HG03159 (cell line): Measurements from ENCODE around the gene OR2AG1.

Source experiments
- ATAC-seq: cut with Tn5 transposase; IDR thresholded peaks from one replicate; pipeline ENCODE4 v1.9.1; 2021; ENCODE audit warnings: mild to moderate bottlenecking, moderate library complexity; ENCODE audit not compliant: unreplicated experiment

Gene OR2AG1, protein sequence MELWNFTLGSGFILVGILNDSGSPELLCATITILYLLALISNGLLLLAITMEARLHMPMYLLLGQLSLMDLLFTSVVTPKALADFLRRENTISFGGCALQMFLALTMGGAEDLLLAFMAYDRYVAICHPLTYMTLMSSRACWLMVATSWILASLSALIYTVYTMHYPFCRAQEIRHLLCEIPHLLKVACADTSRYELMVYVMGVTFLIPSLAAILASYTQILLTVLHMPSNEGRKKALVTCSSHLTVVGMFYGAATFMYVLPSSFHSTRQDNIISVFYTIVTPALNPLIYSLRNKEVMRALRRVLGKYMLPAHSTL

DNA sequence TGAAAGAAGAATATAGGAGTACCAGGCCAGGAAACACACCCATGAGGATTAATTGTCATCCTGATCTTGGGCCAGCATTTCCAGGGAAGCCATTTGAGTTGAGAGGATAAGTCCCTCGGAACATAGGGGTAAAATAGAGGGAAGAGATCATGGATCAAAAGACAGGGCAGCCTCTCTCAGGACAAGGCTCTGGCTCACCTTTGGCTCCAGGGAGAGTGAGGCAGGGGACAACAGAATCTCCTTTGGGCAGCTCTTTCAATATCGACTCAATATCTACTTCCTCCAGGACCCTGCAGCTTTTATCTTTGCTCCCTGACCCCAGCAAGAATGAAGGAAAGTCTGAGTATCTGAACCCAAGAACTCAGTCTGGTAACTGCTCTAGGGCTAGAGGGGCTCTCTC, at the start of gene OR2AG1:
Gene OR2AG1, plus strand, starts transcription at position 301 of the 400 bp plus-strand sequence. CDS start 2,018 bp downstream, outside the sequence.
- no peak for ATAC-seq

DNA sequence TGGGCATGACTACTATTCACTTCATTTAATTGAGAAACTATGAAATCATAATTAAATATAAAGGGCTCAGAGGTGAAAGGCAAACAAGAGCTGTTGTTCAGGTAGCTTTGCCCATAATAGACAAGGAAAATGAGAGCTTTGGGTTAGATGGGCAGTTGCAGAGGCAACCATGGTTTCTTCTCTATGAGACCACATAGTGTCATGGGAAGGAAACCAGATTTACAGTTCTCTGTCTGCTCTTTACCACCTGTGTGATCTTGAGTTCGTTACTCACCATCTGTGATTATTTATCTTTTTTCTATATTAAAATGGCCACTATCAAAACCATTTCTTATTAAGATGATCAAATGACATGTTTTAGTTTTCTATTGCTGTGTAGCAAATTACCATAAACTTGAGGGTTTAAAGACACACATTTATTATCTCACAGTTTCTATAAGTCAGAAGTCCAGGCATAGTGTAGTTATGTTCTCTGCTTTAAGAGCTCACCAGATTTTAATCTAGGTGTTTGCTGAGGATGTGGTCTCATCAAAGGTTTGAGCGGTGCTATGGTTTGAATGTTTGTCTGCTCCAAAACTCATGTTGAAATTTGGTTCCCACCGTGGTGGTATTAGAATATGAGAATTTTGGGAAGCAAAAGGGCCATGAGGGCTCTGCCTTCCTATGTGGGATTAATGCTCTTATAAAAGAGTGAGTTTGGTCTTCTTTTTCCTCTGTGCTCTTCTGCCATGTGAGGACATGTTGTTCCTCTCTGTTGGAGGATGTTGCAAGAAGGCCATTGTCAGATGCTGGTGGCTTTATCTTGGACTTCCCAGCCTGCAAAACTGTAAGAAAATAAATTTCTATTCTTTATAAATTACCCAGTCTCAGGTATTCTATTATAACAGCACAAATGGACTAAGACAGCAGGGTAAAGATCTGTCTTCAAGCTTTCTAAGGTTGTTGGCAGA, 49.2 kb upstream of the OR2AG1 start:
- ATAC-seq: no peak

DNA sequence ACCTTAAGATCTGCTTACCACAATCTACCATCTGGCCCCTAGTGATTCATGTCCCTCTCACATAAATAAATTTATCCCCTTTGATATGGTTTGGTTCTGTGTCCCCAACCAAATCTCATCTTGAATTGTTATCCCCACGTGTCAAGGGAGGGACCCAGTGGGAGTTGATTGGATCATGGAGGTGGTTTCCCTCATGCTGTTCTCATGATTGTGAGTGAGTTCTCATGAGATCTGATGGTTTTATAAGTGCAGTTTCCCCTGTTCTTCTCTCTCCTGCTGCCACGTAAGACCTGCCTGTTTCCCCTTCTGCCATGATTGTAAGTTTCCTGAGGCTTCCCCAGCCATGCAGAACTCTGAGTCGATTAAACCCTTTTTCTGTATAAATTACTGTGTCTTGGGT, 48.2 kb upstream of the OR2AG1 start:
- ATAC-seq: no peak

DNA sequence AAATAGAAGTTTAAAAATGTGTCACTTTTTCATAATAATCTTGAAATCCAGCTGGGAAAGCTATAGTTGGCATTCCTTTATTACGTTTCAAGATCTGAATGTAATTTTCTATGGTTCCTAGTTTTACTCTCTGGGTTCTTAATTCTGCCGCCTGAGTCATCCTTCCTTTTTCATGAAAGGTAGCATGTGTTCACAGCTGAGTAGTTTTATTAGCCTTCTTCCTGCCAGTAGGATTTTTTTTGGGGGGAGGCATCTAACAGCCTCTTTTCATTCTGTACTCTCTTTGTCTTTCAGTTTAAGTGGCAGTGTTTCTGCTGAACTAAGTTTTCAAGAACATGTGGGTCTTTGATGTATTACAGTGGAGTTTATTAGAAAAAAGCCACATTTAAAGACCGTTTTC, 47.5 kb upstream of the OR2AG1 start:
- ATAC-seq: no peak

DNA sequence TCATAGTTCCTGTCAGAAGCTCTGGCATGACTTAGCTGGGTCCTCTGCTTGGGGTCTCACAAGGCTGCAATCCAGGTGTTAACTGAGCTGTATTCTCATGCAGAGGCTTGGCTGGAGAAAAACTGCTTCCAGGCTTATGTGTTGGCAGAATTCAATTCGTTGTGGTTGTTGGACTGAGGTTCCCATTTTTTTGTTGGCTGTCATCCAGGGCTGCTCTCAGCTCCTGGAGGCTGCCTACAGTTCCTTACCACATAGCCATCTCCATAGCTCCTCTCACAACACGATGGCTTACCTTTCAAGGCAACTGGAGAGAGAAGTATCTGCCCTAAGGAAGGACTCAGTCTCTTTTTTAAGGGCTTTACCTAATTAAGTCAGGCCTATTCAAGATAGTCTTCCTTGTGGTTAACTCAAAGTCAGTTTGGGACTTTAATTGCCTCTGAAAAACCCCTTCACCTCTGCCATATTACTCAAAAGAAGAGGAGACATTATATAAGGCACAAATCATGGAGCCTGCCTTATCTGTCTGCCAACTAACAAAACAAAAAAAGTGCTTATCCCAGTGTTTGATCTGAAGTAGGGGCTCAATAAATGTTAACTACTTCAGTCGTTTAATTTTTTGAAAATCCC, 46.2 kb upstream of the OR2AG1 start:
- ATAC-seq: no peak

DNA sequence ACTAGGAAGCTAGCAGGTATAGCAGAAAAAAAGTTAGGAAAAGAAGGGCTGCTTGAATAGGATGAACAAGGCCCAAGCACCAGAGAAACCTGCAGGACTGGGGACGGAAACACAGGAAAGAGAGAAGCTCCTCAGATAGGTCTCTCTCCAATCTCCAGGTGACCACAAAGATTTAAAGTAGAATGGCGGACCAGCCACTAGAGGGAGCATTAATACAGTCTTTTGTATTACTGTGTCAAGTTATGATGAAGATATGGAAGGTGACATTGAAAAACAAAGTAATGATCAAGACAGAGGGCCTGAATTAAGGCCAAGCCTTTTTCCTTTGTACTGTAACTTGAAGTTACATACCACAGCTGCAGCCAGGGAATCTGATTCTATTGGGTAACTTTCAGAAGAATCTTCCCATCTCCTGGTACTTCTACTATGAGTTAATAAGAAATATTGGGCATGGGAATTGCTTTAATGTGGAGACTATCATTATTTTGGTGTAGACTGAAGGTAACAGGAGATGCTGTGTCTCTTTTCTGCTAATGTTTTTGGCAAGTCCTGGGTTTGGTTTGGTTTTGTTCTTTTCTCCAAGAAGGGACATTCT, 44.9 kb upstream of the OR2AG1 start:
- peak; percentile 89 for ATAC-seq

DNA sequence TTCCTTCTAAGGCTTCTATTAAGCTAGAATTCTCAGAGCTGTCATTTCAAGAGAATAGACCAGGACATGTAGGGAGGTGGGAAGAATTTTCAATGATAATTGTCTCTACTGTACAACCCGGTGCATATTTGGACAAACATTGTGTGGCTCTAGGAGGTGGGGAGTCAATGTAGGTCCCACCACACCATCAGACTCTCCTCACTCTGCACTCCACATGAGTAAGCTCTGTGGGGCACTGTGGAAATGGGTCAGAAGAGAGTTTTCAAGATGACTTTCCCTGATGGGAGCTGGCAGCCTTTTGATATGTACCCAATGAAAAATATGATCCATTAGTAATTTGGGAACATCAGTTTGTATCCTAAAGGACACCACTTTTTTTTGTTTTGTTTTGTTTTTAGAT, 44.2 kb upstream of the OR2AG1 start:
- no peak for ATAC-seq

DNA sequence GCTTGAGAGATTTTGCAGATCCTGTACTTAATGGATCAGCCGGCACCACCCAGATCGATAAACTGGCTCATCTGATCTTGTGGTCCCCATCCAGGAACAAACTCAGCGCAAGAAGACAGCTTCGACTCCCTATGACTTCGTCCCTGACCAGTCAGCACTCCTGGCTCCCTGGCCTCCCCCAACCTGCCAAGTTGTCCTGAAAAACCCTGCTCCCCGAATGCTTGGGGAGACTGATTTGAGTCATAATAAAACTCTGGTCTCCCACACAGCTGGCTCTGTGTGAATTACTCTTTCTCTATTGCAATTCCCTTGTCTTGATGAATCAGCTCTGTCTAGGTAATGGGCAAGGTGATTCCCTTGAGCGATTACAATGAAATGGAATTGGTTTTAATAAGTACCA, 40.6 kb upstream of the OR2AG1 start:
- ATAC-seq: no peak

DNA sequence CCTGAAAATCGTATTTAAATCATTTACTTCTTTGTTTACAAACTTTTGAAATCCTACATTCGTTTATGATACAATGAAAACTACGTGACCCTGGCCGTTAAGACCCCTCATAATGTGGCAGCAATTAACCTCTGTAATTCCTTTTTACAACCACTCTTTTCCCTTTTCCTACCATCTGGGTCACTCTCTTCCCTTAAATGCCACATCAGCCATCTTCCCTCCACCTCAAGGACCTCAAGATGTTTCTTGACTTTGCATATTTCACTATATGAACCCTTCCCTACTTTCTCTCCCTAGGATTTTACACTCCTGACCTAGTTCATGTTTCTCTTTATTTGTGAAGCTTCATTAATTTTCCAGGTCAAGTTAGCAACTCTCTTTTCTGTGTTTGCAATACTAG, 37.8 kb upstream of the OR2AG1 start:
- ATAC-seq: no peak

DNA sequence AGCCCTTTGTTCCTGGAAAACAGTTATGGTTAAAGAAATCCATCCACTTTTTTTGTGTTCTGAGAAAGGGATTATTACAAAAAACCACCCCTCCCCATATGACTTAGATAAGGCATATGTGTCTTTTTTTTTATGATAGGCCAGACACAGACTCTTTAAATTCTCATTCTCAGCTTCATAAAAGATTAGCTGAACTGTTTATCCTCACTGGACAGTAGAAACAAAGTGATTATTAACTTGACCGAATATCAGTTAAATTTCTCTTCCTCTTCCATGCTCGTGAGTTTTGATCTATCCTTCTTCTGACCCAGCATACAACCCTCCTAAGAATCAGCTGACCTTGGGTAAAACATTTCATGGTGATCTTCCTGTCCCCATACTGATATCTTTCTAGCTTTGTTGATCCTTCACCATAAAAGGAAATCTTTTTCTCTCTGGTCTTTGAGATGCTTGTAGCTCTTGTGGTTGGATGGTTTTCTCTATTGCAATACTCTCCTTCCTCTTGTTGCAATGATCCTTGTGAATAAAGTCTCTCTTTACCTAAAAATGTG, 37.3 kb upstream of the OR2AG1 start:
- peak; percentile 42 for ATAC-seq

DNA sequence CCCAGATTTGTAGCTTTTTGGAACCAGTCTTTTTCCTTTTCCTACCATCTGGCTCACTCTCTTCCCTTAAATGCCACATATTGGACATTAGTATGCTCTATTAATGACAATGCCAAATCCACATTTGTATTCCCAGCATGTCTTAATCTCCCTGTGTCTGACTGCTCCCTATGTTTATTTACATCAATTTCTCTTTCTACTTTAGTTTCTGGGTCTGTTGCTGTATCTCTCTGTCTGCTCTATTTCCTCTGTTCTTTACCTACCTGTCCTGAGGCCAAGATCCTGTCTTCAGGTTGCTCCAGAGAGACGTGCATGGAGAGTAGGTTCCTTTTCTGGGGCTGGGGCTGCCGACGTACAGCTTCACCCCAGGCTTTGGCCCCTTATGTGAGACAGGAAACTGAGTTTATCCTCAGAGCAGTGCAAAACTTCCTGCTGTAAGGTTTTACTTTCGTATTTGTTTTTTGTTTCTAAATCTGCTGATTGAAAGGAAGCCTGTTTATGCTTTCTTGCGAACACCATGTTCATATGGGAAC, 36.7 kb upstream of the OR2AG1 start:
- peak; percentile 80 for ATAC-seq

DNA sequence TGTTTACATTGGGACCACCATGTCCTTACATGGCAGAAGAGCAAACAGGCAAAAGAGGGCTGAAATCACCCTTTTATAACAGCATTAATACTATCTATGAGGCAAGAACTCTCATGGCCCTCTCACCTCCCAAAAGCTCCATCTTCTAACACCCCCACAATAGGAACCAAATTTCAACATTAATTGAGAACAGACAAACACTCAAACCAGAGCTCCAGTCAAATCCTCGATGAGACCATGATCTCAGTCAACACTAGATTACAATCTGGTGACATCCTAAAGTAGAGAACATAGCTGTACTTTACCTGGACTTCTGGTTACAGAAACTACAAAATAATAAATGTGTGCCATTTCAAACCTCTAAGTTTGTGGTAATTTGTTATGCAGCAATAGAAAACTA, 36.2 kb upstream of the OR2AG1 start:
- no peak for ATAC-seq

DNA sequence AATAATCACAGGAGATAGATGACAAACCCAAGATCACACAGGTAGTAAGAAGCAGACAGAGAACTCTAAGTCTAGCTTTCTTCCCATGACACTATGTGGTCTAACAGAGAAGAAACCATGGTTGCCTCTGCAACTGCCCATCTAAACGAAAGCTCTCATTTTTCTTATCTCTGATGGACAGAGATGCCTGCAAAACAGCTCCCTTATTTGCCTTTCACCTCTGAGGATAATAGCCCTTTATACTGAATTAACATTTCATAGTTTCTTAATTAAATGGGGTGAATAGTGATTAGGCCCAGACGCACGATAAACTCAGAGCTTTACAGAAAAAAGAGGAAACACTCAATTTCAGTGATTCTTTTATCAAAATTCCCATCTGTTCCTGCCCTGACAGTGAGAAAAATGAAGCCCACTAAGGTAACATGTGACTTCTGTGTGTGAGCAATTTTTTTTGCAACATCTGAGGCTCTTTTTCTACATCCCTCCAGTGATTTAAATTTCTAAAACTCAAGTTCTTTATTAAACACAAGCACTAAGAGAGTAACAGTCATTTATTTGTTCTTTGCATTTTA, 35.6 kb upstream of the OR2AG1 start:
- no peak for ATAC-seq

DNA sequence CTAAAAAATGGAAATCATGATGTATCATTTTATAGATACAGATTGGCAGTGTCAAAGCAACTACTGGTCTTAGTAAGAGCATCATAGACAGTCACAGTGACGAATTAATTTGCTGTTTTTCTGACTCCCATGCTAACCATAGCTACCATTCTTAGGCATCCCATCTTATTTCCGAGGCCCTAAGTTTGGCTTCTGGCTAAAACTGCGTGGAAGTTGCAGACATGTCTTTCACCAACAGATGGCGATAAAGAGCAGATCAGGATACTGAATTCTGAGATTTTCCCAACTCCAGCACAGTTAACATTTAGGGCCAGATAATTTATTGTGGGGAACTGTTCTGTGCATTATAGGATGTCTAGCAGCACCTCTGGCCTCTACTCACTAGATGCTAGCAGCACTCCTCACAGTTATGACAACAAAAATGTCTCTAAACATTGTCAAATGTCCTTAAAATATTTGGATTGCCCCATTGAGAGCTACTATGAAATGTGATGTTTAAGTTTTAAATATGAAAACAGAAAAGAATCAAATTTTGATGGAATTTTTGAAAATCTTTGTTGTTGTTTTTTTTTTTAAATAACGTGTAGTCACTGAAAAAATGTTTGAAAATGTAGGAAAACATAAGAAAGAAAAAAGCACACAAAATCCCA, 27.4 kb upstream of the OR2AG1 start:
- no peak for ATAC-seq

DNA sequence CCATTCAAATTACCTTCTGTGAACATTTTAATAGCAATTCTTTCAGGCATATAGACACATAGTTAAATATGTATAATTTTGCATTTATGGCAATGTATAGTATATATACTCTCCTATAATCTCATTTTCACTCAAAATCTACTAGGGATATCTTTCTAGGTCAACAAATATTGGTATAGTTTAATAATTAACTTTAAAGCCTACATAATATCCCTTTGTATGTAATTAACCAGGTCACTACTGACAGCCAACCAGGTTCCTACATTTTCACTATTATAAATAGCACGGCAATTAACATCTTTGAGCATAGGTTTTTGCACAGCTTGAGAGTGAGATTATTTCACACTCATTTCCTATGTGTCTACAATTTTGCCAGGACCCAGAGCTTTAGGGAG, 26.9 kb upstream of the OR2AG1 start:
- ATAC-seq: no peak

DNA sequence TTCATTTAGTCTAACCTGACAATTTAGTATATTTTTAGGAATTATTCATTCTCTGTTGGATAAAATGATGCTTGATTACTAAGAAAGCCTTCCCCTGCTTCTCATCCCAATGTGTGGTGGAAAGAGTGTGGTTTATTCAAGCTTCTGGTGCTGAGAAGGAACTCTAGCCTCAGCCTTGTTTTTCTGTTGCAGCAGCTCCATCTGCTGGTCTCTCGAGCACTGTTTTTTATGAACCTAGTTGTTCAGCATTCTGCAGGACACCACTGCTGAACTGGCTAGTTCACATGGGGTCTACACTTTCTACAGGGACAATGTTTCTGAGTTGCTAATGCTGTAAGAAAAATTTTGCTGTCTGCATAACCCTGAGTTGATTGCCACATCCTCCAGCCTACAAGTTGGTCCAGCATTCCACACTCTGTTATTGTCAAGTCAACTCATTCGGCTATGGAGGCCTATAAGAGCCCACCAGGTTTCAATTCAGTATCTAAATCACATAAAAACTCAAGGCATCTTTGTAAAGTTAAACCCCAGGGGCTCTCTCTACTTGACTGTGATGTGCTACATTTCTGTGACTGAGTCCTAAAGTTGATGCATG, 25.4 kb upstream of the OR2AG1 start:
- peak; percentile 81 for ATAC-seq

DNA sequence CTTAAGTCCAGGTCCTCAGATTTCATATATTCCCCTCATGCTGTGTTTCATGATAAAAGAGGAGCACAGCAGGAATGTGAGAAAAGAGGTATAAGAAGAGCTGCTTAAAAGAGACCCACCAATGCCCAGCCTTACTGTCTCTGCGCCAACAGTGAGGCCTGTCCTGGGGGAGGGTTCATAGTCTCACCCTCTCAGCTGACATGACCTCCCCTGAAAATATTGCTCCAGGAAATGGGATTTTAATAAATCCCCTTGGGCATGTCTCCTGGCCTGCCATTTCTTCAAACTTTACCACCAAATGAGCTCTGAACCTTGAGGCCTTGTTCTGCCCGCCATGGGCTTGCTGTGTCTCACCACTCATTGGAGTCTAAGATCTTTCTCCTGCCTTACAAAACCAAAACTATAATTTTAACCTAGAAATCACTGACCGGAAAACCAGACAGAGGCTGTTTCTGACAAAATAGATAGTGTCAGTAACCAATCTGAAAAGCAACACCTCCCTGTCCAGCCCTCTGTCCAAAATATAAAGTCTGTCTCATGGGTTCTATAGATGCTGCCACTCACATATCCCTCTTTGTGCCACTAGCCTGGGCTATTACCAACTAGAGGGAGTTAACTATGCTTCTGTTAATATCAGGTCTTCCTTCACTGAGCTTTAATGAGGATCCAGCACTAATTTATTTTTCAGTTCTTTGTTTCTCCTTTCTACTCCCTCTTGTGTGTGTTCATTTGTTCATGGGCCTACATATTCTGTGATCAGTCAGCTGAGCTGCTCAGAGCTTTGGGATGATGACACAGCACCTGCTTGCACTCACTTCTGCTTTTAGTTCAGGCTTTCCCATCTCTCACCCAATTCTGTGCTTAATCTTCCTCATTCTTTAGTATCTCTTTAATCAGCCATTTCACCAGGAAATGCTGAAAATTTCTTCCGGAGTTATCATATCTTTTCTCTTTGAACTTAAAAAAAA, 10.6 kb upstream of the OR2AG1 start, which contains the start of gene OR2AG2:
Gene OR2AG2, minus strand, starts transcription at position 51 of the 968 bp plus-strand sequence. CDS start 3,019 bp downstream, outside the sequence.
- ATAC-seq: peak; percentile 97

DNA sequence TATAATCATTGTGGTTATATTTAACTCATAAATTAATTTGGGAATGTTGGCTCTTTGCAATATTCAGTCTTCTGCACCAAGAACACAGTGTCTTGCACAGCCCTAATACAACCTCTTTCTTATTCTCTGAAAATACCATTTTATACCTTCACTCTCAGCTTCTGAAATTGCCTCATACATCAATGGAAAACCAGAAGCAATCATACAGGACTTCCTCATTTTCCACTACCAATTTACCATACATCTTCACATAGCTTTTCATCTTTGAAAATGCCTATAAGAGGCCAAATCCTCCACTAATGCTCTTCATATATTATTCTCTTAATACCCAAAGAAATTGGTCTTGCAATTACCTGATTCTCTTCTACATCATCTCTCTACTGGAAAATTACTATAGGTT, 4.3 kb upstream of the OR2AG1 start:
- ATAC-seq: no peak
